DMS53 treated with DMSO at 0.1 percent for 48 hours (cell line): ENCODE results near the gene NCKAP5.

Experiments
- DNase-seq: peaks from one replicate; lab custom pipeline; 2025; ENCODE audit not compliant: unreplicated experiment; lab: John Stamatoyannopoulos, UW

Gene NCKAP5

GRCh38 chr2:133574620-133575019 lies 6.4 kb upstream of the NCKAP5 start:
- peak; percentile 31 for DNase-seq

GRCh38 chr2:133574186-133574585 lies 5.9 kb upstream of the NCKAP5 start:
- no peak for DNase-seq

- no peak for DNase-seq
These were observed 5.4 kb upstream of the NCKAP5 start for GRCh38 chr2:133573491-133574162.

GRCh38 chr2:133571249-133571648 lies 3.0 kb upstream of the NCKAP5 start:
- no peak for DNase-seq

GRCh38 chr2:133570542-133570941 lies 2.3 kb upstream of the NCKAP5 start:
- DNase-seq = no peak

- DNase-seq = no peak
These were observed 1.1 kb upstream of the NCKAP5 start for GRCh38 chr2:133569286-133569830.

- no peak for DNase-seq
These were observed 335 bp upstream of the NCKAP5 start for GRCh38 chr2:133568598-133568997.

GRCh38 chr2:133562558-133562957 lies 5.7 kb downstream of the NCKAP5 start:
- no peak for DNase-seq

- DNase-seq = no peak
These were observed 7.0 kb downstream of the NCKAP5 start for GRCh38 chr2:133561045-133561852.

GRCh38 chr2:133557614-133558013 lies 10.6 kb downstream of the NCKAP5 start:
- DNase-seq = no peak

GRCh38 chr2:133553838-133554408 lies 14.3 kb downstream of the NCKAP5 start:
- DNase-seq = no peak

- no peak for DNase-seq
These were observed 15.0 kb downstream of the NCKAP5 start for GRCh38 chr2:133553251-133553650.

- DNase-seq = no peak
These were observed 15.4 kb downstream of the NCKAP5 start for GRCh38 chr2:133552821-133553220.

GRCh38 chr2:133541797-133542196 lies 26.5 kb downstream of the NCKAP5 start:
- DNase-seq = no peak

- DNase-seq = no peak
These were observed 26.9 kb downstream of the NCKAP5 start for GRCh38 chr2:133541376-133541775.

- no peak for DNase-seq
These were observed 35.3 kb downstream of the NCKAP5 start for GRCh38 chr2:133532919-133533318.

- no peak for DNase-seq
These were observed 36.9 kb downstream of the NCKAP5 start for GRCh38 chr2:133531382-133531781.

- no peak for DNase-seq
These were observed 37.6 kb downstream of the NCKAP5 start for GRCh38 chr2:133530645-133531044.

GRCh38 chr2:133526530-133527300 lies 41.5 kb downstream of the NCKAP5 start:
- no peak for DNase-seq

GRCh38 chr2:133525613-133526529 lies 42.4 kb downstream of the NCKAP5 start:
- no peak for DNase-seq
